GM19463 (cell line): Measurements from ENCODE around the gene DIP2C.
"Not testable (repeated sequence)": the region's sequence is repeated elsewhere in the genome, so short reads cannot be mapped to it uniquely, and the experiment has no call there.

Source experiments
- ATAC-seq: cut with Tn5 transposase; IDR thresholded peaks from one replicate; pipeline ENCODE4 v1.9.1; 2021; ENCODE audit warnings: mild to moderate bottlenecking, moderate library complexity; ENCODE audit not compliant: unreplicated experiment

DIP2C gene

GRCh38 chr10:406976-407375, 282.5 kb downstream of the DIP2C start:
- no peak for ATAC-seq

DNA sequence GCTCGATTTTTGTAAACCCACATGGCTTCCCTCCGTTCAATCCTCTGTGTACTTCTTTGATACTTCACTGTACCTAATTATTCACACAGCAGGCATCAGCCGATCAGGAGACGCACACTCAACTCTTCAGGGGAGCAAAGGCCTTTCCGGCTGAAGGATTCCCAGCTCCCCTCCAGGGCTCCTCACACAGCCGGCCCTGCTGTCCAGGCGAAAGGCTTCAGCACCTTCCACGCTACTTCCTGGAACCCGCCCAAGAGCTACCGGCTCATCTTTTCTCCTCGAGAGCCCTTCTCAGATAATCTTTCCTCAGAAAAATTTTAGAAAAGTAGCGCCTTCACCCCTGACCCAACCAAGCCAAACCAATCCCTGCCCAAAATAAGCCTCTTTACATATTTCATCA, 283.8 kb downstream of the DIP2C start:
- ATAC-seq: no peak

- no peak for ATAC-seq
Measured at GRCh38 chr10:404991-405390, 284.5 kb downstream of the DIP2C start.

DNA sequence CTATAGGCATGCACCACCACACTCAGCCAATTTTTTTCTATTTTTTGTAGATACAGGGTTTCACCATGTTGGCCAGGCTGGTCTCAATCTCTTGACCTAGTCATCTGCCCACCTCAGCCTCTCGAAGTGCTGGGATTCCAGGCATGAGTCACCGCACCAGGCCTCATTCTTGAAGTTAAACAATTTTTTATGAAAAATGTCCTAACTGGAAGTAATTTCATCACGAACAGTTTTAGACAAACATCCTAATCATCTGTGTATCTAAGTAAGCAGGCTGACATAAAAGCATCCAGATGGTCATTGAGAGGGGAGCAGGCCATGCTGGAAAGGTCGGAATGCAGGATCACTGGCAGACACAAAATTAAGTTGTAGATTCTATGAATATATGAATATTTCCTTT, 285.1 kb downstream of the DIP2C start:
- no peak for ATAC-seq

GRCh38 chr10:398954-399353, 290.5 kb downstream of the DIP2C start:
- no peak for ATAC-seq

- no peak for ATAC-seq
Measured at GRCh38 chr10:397321-398068, 292.0 kb downstream of the DIP2C start.

DNA sequence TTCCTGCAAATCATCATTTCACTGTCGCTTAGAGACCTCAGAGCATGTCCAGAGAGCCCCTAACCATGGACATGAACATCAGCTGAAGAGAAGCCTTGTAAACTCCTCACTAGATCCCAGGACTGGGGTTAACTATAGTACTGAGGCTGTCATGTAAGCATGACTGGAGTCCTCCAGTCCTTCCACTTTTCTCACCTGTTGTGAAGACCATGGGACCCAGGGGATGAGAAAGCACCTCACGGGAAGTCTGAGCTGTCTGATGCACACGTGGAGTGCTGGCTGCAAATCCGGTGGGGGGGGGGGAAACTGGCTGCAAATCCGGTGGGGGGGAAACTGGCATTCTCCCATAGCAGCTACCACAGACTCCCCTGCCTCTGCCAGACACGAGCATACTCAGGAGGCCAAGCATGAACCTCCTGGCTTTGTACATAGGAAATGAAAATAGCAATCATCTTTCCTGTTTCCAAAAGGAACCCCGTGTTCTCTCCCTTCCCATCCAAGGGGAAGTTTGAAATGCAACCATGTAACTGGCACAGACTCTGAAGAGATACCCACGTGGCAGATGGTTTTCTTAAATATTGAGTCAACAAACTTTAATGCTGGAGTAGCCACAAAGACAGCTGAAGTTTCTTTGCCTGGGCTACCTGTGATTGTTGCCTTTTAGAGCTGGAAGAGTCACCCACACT, 292.8 kb downstream of the DIP2C start:
- no peak for ATAC-seq

- no peak for ATAC-seq
Measured at GRCh38 chr10:396107-396506, 293.4 kb downstream of the DIP2C start.

GRCh38 chr10:395665-396064, 293.8 kb downstream of the DIP2C start:
- ATAC-seq: no peak

DNA sequence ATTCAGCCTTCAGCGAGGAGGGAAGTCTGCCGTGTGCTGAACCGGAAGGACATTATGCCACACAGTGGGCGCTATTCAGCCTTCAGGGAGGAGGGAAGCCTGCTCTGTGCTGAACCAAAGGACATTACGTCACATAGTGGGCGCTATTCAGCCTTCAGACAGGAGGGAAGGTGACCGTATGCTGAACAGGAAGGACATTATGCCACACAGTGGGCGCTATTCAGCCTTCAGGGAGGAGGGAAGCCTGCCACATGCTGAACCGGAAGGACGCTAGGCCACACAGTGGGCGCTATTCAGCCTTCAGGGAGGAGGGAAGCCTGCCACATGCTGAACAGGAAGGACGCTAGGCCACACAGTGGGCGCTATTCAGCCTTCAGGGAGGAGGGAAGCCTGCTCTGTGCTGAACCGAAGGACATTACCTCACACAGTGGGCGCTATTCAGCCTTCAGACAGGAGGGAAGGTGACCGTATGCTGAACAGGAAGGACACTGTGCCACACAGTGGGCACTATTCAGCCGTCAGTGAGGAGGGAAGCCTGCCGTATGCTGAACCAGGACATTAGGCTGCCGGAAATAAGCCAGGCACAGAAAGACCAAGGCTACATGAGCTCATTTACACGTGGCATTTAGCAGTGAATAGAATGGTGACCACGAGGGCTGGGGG, 294.9 kb downstream of the DIP2C start:
- ATAC-seq: not testable (repeated sequence)

DNA sequence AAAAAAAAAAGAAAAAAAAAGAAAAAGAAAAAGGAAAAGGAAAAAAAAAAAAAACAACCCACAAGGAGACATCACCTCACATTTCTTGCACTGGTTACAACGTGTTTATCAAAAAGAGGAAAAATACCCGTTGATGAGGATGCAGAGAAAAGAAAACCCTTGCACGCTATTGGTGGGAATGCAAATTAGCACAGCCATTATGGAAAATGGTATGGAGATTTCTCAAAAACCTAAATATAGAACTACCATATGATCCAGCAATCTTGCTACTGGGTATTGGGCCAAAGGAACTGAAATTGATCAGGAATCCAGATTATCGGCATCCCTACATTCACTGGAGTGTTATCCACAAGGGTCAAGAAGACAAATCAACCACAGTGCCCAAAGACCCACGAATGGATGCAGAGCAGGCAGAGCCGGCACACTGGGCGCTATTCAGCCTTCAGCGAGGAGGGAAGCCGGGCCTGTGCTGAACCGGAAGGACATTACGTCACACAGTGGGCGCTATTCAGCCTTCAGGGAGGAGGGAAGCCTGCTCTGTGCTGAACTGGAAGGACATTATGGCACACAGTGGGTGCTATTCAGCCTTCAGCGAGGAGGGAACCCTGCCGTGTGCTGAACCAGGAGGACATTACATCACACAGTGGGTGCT, 295.6 kb downstream of the DIP2C start:
- ATAC-seq: no peak

DNA sequence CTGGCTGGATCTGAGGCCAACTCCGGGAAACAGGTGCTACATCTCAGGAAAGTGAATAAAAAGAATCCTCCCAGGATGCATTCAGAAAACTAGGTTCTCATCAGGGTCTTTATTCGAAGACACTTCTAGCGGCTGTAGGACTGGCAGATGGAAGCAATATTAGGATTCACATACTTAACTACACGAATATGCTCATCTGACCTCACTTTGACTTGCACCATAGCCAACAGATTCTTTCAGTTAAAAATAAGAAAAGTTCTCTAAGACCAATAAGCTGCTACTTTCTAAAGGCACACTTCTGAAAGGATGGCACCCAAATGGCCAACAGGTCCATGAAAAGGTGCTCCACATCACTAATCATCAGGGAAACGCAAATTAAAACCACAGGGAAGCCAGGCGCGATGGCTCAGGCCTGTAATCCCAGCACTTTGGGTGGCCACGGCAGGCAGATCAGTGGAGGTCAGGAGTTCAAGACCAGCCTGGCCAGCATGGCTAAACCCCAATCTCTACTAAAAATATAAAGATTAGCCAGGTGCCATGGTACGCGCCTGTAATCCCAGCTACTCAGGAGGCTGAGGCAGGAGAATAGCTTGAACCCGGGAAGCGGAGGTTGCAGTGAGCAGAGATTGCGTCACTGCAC, 296.2 kb downstream of the DIP2C start:
- no peak for ATAC-seq

GRCh38 chr10:392705-393037, 296.8 kb downstream of the DIP2C start:
- ATAC-seq: no peak

- no peak for ATAC-seq
Measured at GRCh38 chr10:391847-392704, 297.4 kb downstream of the DIP2C start.

DNA sequence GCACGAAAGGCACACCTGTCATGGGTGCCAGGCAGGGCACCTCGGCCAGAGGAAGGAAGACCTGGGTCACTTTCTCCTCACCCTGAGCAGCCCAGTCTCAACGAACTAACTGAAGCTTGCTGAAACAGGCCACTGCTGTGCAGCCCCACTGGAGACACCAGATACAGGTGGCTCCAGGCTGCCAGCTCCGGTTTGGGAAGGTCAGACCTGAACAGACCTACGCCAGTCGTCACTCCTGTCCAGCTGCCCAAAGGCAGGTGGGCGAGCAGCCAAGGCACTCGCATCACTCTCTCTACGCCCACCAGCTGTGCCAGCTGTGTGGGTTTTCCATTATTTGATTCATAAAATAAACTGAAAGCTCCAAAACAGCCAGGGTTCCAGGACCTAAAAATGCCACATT, 298.2 kb downstream of the DIP2C start:
- ATAC-seq: no peak

- no peak for ATAC-seq
Measured at GRCh38 chr10:390449-391100, 298.9 kb downstream of the DIP2C start.

GRCh38 chr10:389836-390448, 299.5 kb downstream of the DIP2C start:
- no peak for ATAC-seq

GRCh38 chr10:389261-389790, 300.1 kb downstream of the DIP2C start:
- no peak for ATAC-seq

- ATAC-seq: no peak
Measured at GRCh38 chr10:388661-389045, 300.8 kb downstream of the DIP2C start.
